Measurements from ENCODE around the gene MPC1.
"Not testable (repeated sequence)": the region's sequence is repeated elsewhere in the genome, so short reads cannot be mapped to it uniquely, and the experiment has no call there.

Gene MPC1

GRCh38 chr6:166402582-166403277 is 20.0 kb upstream of the MPC1 start:
- Histone ChIP-seq H3K4me3 (ENCODE audit: low read depth in 1 of 2, low read length in 2 of 2) (no peak overlapping the region), H3K27me3 (ENCODE audit: control insufficient read depth in 1 of 2, insufficient read depth in 2 of 2, low read length in 2 of 2) (peaks cover 0 to 2% of the 10 kb centered on the region in 2 donors), H3K9me3 (ENCODE audit: low read length) (no peaks in the 10 kb centered on the region), H3K36me3 (ENCODE audit: insufficient read depth, low read length) (no peaks in the 10 kb centered on the region), H3K27ac (ENCODE audit: low read depth, low read length) (no peak overlapping the region), H3K4me1 (ENCODE audit: insufficient read depth, low read length) (no peaks in the 10 kb centered on the region), H3K9ac (ENCODE audit: low read length) (no peak overlapping the region)

- H3K4me1 ChIP-seq (ENCODE audit: insufficient read depth, low read length); H3K4me3 ChIP-seq (ENCODE audit: low read depth in 1 of 2, low read length in 2 of 2); H3K36me3 ChIP-seq (ENCODE audit: insufficient read depth, low read length); H3K27ac ChIP-seq (ENCODE audit: low read depth, low read length); H3K9me3 ChIP-seq (ENCODE audit: low read length); H3K9ac ChIP-seq (ENCODE audit: low read length): not testable (repeated sequence)
- H3K27me3 ChIP-seq (ENCODE audit: control insufficient read depth in 1 of 2, insufficient read depth in 2 of 2, low read length in 2 of 2) = peaks cover 0 to 12% of the 10 kb centered on the region in 2 donors
Measured at GRCh38 chr6:166400649-166401250, 18.0 kb upstream of the MPC1 start.

- H3K36me3 ChIP-seq (ENCODE audit: insufficient read depth, low read length) = no peaks in the 10 kb centered on the region
- H3K27ac ChIP-seq (ENCODE audit: low read depth, low read length) = no peak overlapping the region
- no peak overlapping the region for H3K9ac ChIP-seq (ENCODE audit: low read length)
- H3K4me3 ChIP-seq (ENCODE audit: low read depth in 1 of 2, low read length in 2 of 2) = no peak overlapping the region
- peaks cover 0 to 16% of the 10 kb centered on the region in 2 donors for H3K27me3 ChIP-seq (ENCODE audit: control insufficient read depth in 1 of 2, insufficient read depth in 2 of 2, low read length in 2 of 2)
- H3K4me1 ChIP-seq (ENCODE audit: insufficient read depth, low read length) = no peaks in the 10 kb centered on the region
- no peaks in the 10 kb centered on the region for H3K9me3 ChIP-seq (ENCODE audit: low read length)
Measured at GRCh38 chr6:166400181-166400580, 17.4 kb upstream of the MPC1 start.

- H3K9me3 ChIP-seq (ENCODE audit: low read length) = no peaks in the 10 kb centered on the region
- H3K9ac ChIP-seq (ENCODE audit: low read length) = no peak overlapping the region
- H3K4me1 ChIP-seq (ENCODE audit: insufficient read depth, low read length) = no peaks in the 10 kb centered on the region
- H3K36me3 ChIP-seq (ENCODE audit: insufficient read depth, low read length) = no peaks in the 10 kb centered on the region
- H3K27ac ChIP-seq (ENCODE audit: low read depth, low read length) = no peak overlapping the region
- H3K4me3 ChIP-seq (ENCODE audit: low read depth in 1 of 2, low read length in 2 of 2) = no peak overlapping the region
- peaks cover 0 to 22% of the 10 kb centered on the region in 2 donors for H3K27me3 ChIP-seq (ENCODE audit: control insufficient read depth in 1 of 2, insufficient read depth in 2 of 2, low read length in 2 of 2)
Measured at GRCh38 chr6:166398348-166398747, 15.6 kb upstream of the MPC1 start.

GRCh38 chr6:166397849-166398248 is 15.1 kb upstream of the MPC1 start:
- Histone ChIP-seq H3K9me3 (ENCODE audit: low read length) (no peaks in the 10 kb centered on the region), H3K27me3 (ENCODE audit: control insufficient read depth in 1 of 2, insufficient read depth in 2 of 2, low read length in 2 of 2) (peaks cover 0 to 22% of the 10 kb centered on the region in 2 donors), H3K36me3 (ENCODE audit: insufficient read depth, low read length) (no peaks in the 10 kb centered on the region), H3K27ac (ENCODE audit: low read depth, low read length) (no peak overlapping the region), H3K9ac (ENCODE audit: low read length) (no peak overlapping the region), H3K4me1 (ENCODE audit: insufficient read depth, low read length) (no peaks in the 10 kb centered on the region), H3K4me3 (ENCODE audit: low read depth in 1 of 2, low read length in 2 of 2) (no peak overlapping the region)

GRCh38 chr6:166395778-166396177 is 13.0 kb upstream of the MPC1 start:
- H3K9me3 ChIP-seq (ENCODE audit: low read length) = no peaks in the 10 kb centered on the region
- no peaks in the 10 kb centered on the region for H3K36me3 ChIP-seq (ENCODE audit: insufficient read depth, low read length)
- no peaks in the 10 kb centered on the region for H3K4me1 ChIP-seq (ENCODE audit: insufficient read depth, low read length)
- no peak overlapping the region for H3K4me3 ChIP-seq (ENCODE audit: low read depth in 1 of 2, low read length in 2 of 2)
- H3K27ac ChIP-seq (ENCODE audit: low read depth, low read length) = no peak overlapping the region
- peaks cover 0 to 22% of the 10 kb centered on the region in 2 donors for H3K27me3 ChIP-seq (ENCODE audit: control insufficient read depth in 1 of 2, insufficient read depth in 2 of 2, low read length in 2 of 2)
- no peak overlapping the region for H3K9ac ChIP-seq (ENCODE audit: low read length)

GRCh38 chr6:166395351-166395750 is 12.6 kb upstream of the MPC1 start:
- Histone ChIP-seq H3K27me3 (ENCODE audit: control insufficient read depth in 1 of 2, insufficient read depth in 2 of 2, low read length in 2 of 2) (peaks cover 0 to 22% of the 10 kb centered on the region in 2 donors), H3K27ac (ENCODE audit: low read depth, low read length) (no peak overlapping the region), H3K36me3 (ENCODE audit: insufficient read depth, low read length) (no peaks in the 10 kb centered on the region), H3K9me3 (ENCODE audit: low read length) (no peaks in the 10 kb centered on the region), H3K9ac (ENCODE audit: low read length) (no peak overlapping the region), H3K4me1 (ENCODE audit: insufficient read depth, low read length) (no peaks in the 10 kb centered on the region), H3K4me3 (ENCODE audit: low read depth in 1 of 2, low read length in 2 of 2) (no peak overlapping the region)

GRCh38 chr6:166394036-166394892 is 11.5 kb upstream of the MPC1 start:
- H3K4me3 ChIP-seq (ENCODE audit: low read depth in 1 of 2, low read length in 2 of 2) = no peak overlapping the region
- no peak overlapping the region for H3K27ac ChIP-seq (ENCODE audit: low read depth, low read length)
- no peaks in the 10 kb centered on the region for H3K9me3 ChIP-seq (ENCODE audit: low read length)
- no peaks in the 10 kb centered on the region for H3K36me3 ChIP-seq (ENCODE audit: insufficient read depth, low read length)
- H3K4me1 ChIP-seq (ENCODE audit: insufficient read depth, low read length) = no peaks in the 10 kb centered on the region
- H3K9ac ChIP-seq (ENCODE audit: low read length) = no peak overlapping the region
- peaks cover 0 to 22% of the 10 kb centered on the region in 2 donors for H3K27me3 ChIP-seq (ENCODE audit: control insufficient read depth in 1 of 2, insufficient read depth in 2 of 2, low read length in 2 of 2)

GRCh38 chr6:166393535-166393823 is 10.7 kb upstream of the MPC1 start:
- H3K4me1 ChIP-seq (ENCODE audit: insufficient read depth, low read length) = no peaks in the 10 kb centered on the region
- H3K36me3 ChIP-seq (ENCODE audit: insufficient read depth, low read length) = no peaks in the 10 kb centered on the region
- no peaks in the 10 kb centered on the region for H3K9me3 ChIP-seq (ENCODE audit: low read length)
- peaks cover 0 to 22% of the 10 kb centered on the region in 2 donors for H3K27me3 ChIP-seq (ENCODE audit: control insufficient read depth in 1 of 2, insufficient read depth in 2 of 2, low read length in 2 of 2)
- H3K27ac ChIP-seq (ENCODE audit: low read depth, low read length) = no peak overlapping the region
- no peak overlapping the region for H3K4me3 ChIP-seq (ENCODE audit: low read depth in 1 of 2, low read length in 2 of 2)
- H3K9ac ChIP-seq (ENCODE audit: low read length) = no peak overlapping the region

GRCh38 chr6:166392755-166393534 is 10.2 kb upstream of the MPC1 start:
- not testable (repeated sequence) for H3K4me3 ChIP-seq (ENCODE audit: low read depth in 1 of 2, low read length in 2 of 2); H3K4me1 ChIP-seq (ENCODE audit: insufficient read depth, low read length); H3K36me3 ChIP-seq (ENCODE audit: insufficient read depth, low read length); H3K9ac ChIP-seq (ENCODE audit: low read length); H3K9me3 ChIP-seq (ENCODE audit: low read length); H3K27ac ChIP-seq (ENCODE audit: low read depth, low read length)
- peaks cover 0 to 22% of the 10 kb centered on the region in 2 donors for H3K27me3 ChIP-seq (ENCODE audit: control insufficient read depth in 1 of 2, insufficient read depth in 2 of 2, low read length in 2 of 2)

GRCh38 chr6:166389119-166389518 is 6.4 kb upstream of the MPC1 start:
- H3K4me3 ChIP-seq (ENCODE audit: low read depth in 1 of 2, low read length in 2 of 2) = no peak overlapping the region
- H3K27me3 ChIP-seq (ENCODE audit: control insufficient read depth in 1 of 2, insufficient read depth in 2 of 2, low read length in 2 of 2) = peaks cover 0 to 3% of the 10 kb centered on the region in 2 donors
- no peaks in the 10 kb centered on the region for H3K9me3 ChIP-seq (ENCODE audit: low read length)
- no peaks in the 10 kb centered on the region for H3K36me3 ChIP-seq (ENCODE audit: insufficient read depth, low read length)
- H3K9ac ChIP-seq (ENCODE audit: low read length) = no peak overlapping the region
- H3K4me1 ChIP-seq (ENCODE audit: insufficient read depth, low read length) = peaks cover 3% of the 10 kb centered on the region
- H3K27ac ChIP-seq (ENCODE audit: low read depth, low read length) = no peak overlapping the region
